NCI-H460 (cell line): ENCODE measurements around the gene PAK6. TPM values are rescaled to one million over a fixed set of nuclear protein-coding genes. Genes with fewer than 3 reads are reported as not detected.

Source experiments
- DNase-seq: peaks from one replicate; pipeline ENCODE4 v3.0.0-alpha.2; 2016; ENCODE audit warnings: low read depth; ENCODE audit errors: extremely low read depth
- total RNA-seq: library from RNA; depleted of rRNA; stranded (reverse); fragments of >200 nt; shearing (Covaris generic); gene quantifications from 2 replicates; pipeline ENCODE4 v1.2.3, GENCODE V29; 2014

PAK6 gene
- total RNA-seq, 1 experiment from 2014 or later = not detected

DNA sequence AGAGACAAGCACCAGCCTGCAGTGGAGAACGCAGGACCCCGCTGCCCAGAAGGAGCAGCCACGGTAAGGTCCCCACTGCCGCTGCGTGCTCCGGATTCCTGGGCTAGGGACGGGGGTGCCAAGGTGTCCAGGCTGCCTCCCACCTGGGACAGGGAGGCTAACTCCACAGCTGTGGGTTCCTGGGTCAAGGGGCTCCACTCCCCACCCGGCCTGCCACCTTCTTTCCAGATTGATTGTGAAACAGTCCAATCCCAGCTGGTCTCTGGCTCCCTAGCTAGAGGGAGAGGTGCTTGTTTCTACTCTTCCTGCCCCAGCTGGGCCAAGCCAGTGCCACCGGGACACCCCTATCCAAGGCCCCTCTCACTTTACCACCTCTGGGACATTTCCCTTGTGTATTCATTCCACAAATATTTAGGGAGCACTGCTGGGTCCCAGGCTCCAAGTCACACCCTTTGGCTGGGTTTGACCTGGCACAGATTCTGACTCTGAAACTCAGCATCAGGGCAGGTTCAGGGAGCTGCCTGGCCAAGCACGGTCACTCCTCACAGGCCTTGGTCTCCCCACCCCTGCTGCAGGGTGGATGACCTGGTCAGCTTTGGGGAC, 1.9 kb downstream of the PAK6 start:
- DNase-seq = no peak

DNA sequence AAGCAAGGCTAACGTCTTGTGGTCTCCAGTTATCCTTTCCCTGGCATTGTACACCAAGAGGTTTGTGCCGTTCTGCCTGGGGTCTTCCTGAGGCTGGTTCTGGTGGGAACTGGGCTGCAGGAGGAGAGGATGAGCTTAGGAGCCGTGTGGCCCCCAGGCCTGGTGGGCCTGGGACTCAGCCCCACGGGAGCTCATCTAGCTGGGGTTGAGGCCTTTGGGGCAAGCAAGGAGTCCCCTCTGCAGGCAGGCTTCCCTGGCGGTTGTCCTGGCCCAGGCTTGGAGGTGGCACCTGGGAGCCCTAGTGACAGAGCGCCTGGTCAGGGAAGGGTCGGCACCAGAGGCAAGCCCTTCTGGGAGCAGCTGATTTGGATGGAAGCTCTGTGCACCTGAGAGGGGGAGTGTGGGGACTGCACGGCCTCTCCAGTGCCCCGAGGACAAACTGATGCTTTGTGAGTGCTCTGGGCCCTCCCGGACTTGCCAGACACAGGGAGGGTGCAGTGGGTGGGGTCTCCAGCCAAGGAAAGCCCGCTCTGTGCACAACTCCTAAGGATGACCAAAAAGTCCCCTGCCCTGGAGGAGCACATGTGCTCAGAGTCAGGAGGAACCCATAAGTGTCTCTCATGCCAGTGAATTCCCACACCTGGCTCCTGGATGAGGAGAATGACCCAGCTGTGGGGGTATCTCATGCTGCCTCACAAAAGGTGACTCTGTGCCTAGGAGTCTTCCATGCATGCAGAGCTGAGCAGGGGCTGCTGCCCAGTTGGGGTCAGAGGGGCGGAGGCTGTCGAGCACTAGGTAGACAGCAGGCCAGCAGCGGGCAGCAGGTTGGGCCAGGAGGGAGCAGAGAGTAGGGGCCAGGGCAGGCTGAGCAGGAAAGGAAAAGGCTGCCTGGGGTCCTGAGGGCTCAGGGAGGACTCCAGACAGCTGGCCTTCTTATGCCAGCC, 2.7 kb downstream of the PAK6 start:
- DNase-seq = no peak

DNA sequence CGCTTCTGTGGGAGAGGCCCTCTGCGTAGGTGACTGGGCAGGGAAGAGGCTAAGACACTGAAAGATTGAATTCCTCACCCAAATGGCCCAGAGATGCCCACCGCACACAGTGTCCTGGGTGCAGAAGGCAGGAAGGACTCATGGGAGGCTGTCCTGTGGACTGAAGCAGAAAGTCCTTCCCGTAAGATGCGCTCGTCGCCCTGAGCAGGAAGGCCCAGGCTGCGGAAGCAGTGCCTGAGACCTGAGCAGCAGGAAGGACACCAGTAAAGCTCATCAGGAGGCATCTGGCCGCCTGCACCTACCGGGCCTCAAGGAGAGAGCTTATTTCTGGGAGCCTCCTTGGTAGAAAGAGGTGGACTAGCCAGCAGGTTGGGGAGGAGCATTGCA, 3.3 kb downstream of the PAK6 start:
- DNase-seq = no peak

DNA sequence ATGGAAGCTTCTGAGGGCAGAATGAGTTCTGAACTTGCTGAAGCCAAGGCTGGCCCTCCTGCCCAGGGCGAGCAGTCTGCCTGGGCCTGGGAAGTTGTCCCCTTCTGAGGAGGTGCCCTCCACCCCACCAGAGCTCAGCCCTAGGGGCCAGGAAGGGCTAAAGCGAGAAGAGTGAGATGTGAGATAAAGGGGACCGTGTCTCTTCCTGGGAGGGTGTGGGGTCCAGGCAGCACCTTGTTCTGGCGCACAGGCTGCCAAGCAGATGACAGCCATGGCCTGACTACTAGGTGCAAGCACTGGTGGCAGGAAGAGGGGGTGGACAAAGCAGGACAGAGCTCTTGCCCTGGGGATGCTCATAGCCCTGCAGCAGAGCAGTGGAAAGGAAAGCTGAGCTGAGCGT, 3.7 kb downstream of the PAK6 start:
- DNase-seq = no peak

DNA sequence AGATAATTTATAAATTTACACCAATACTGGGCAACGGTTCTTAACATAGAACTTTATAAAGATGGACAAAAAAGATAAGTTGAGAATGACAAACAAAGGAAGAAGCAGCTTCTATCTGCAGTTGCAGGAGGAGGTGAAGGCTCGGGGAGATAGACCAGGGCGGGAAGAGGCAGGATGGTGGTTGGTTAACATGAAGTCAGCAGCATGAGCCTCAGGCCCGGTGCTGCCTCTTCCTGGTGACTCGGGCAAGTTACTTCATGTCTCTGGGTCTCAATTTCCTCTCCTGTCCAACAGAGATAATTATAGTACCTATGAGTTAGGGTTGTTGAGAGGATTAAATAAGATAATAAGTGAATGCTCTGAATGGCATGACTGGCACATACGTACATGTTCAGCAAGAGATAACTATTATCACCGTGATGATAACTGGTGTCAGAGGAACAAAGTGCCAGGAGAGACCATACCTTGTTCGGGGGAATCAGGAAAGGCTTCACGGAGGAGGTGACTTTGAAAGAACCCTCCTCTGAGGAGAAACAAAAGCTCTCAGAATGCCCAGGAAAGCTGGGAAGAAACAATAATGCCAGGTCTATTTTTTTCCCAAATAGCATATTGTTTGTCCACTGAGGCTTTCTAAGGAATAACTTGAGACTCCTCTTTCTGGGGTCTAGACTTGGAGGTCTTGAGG, 4.4 kb downstream of the PAK6 start:
- DNase-seq = no peak

DNA sequence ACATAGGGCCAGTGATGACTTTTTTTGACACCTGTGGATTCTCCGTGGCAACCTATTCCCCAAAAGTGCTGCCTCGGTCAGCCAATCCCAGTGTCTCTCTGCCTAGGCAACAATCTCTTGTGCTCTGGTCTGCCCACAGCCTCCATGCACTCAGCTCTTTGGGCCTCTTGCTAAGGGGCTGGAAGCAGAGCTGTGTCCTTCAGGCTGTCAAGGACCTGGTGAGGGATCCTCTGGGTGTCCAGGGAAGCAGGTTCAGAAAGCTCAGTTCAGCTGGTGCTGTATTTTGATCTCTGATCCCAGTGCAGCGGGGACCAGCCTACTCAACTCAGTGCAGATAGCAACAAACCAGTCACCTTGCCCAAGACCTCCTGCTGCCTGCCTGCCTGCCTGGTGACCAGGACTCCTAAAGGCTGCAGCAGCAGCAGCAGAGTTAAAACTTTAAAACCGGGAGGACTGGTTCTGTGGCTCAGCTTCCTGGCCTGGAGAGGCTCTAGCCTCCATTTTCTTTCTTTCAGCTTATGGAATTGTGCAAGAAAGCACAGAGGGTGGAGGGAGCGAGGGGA, 6.2 kb downstream of the PAK6 start:
- no peak for DNase-seq

DNA sequence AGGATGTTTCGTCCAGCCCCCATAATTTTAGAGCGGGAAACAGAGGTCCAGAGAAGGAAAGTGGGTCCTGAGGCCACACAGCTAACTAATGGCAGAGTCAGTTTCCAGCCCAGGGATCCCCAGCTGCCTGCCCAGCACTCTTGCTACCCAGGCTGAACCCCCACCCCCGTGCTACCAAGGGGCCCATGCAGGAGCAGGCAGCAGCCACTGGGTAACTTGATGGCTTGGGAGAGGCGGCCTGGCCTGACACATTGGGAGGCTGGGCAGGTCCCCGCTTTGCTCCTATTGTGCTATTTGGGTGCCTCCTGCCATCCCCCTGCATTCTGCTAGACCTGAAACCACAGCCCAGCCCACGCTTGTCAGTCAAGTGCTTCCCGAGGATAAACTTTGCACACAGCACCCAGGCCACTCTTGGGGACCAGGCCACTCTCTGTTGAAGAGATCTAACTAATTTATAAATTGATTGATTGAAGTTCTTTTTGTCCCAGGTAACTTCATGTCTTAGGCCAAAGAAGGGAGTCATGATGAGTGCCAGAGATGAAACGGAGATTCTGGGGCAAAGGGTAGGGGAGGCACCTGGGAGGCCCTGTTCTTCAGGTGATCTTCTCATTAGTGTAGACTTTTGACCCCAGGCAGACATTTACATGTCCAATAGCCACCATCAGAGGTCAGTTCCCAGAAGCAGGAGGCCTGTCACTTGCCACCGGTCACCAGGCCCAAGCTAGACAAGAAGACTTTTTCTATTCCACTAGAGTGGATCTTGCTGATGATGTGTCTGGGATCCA, 7.0 kb downstream of the PAK6 start:
- DNase-seq = no peak

DNA sequence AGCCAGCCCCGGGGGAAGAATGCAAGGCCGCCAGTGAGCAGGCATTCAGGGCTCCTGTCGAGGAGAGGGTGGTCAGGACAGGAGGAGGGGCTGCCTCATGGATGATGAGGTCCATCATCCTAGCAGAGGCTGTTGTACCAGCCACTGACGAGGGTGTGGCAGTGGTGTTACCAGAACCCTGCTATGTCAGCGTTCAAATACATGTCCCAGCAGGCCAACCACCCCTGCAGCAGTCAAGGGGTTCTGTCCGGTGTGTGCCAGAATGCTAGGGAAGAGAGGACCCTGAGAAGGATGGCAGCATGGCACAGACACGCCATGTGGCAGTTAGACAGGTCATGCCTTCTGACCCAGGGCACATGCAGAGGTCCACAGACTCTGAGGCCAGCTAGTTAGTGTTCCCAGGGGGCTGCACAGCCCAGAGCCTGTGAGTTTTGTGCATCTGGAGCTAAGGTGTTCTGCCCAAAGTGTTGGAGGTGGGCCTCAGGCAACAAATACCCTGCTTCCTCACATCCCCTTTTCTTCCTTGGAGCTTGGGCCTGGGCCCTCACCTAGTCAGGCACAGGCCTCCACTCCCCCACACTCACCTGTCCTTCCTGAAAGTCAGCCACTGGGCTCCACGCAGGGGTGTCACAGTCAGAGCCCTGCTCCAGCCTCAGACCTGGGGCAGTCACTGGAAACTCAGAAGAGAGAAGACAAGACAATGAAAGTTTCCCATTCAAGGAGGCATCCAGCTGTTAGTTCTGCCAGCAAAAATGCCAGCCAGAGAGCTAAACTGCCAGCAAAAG, 7.8 kb downstream of the PAK6 start:
- no peak for DNase-seq

DNA sequence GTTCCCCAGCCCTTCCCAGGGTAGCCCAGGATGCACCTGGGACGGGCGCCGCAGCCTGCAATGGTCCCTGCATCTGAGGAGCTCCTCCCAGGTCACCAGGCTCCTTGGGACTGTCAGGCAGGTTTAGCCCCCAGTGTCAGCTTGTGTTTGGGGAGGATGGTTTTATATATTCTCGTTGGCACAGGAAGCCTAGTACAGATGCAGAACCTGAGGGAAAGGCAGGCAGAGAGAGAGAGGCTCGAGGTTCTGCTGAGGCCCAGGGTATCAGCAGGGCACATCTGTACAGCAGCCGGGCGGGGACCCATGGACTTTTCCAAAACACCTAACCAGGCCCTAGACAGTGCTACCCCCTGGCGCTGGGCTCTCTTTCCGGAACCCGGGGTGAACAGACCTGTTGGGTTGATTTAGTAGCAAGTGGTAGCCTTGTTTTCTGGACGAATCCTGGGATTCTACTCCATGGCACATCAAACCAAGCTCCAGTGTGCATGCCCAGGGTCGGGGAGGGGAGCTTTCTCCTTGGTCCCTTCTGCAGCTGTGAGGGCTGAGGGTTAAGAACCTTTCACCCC, 8.6 kb downstream of the PAK6 start:
- no peak for DNase-seq

DNA sequence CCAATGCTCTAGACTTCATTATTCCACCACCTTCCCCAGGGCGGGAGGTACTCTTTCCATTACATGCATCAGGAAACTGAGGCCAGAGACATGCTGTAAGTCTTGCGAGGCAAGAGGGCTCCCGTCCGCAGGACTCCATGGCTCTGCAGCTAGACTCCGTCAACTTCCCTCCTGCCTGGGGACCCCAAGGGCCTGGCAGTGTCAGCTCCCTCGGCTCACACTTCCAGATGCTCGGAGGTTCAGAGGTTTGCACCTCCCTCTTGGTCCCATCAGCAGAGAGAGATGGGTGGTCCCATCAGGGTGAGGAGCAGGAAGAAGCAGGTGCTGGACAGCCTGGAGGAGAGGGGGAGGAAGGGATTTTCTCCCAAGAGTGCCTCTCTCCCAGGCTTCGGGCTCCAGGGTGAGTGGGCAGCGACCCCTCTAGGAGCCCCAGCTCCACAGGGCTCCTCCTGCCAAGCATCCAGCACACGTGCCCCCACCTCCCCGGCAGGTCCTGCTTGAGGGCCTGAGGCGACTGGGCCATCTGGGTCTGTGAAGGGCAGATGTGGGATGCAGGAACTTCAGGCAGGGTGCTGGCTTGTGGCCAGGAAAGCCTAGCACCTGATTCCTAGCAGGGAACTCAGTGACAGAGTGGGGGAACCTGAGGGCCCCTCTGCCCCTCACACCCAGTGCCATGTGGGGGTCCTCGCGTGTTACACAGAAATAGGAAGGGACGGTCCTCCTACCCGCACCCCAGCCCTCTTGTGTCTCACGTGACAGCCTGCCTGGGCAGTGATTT, 9.3 kb downstream of the PAK6 start:
- DNase-seq = no peak

DNA sequence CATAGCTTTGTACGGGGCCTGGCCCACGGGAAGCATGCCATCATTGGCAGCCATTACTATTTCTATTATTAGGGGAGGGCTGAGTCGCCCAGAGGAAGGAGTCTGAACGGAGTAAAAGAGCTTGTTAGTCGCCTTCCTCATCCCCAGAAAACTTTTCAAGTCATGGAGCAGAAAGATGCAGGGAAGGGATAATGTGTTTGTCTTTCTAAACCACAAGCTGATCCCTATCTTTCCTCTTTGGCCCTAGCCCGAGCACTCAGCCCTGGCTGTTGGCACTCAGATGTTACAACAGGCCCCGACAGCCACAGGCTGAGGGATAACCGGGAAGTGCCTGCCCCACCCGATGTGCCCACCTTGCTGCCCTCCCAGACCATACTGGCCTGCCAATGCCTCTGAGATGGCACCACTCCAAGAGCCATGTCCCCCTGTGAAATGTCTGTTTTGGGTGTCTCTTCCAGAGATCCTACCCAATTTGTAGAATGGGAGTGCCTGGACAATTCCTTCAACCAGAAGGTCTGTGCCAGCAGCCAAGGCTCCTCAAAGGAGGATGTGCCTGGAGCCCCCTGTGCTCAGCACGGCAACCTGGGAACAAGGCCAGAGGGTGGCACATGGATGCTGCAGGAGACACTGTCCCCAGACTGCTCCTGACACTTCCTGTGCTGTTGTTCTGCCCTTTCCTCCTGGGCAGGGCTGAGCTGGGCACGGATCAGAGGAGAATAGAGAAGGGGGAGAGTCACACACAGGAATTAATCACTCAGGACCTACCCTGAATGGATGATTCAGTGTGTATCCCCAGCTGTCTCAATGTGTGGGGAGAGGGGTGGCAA, 10.8 kb downstream of the PAK6 start:
- DNase-seq = no peak

DNA sequence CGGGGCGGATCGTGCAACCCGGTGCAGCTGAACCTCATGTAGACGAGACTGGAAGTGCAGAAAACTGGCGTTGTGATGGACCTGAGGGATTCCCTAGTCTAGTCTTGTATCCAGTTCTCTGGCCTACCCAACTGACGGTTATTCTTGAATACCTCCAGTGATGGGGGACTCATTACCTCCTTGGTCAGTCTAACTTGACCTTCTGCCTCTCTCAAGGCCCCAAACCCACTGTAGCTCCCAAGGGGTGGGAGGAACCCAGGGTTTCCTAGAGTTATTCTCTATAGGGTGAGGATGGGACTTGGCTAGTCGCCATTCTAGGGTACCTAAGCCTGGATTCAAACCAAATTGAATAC, 11.4 kb downstream of the PAK6 start:
- no peak for DNase-seq

DNA sequence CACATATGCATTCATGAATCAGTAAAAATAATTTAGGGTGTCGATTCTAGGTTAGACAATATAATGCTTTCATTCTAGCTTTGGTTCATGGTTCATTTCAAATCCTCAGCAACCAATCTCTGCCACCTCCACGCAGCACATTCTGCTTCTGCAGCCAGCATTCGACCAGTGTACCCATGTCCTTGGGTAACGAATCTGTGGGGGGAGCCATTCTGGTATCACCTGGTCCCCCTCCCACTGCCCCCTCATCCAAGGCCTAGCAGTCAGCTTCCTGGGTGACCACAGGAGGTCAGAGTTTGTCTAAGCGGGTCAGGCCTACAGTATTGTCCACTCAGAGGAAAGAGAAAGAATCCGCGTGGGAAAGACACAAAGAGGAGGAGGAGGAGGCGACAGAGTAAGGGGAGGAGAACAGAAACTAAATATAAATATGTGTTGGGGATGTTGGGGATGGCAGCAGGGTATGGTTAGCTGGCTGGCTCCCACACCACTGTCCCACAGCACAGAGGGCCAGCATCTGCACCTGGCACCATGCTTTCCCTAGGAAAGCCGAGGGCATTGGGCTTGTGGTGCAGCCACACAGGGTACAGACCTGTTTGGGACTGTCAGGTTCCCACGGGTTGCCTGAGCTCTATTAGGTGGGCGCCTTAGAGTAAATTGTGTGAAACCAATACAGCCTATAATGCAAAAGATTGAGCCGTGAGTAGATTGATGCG, 12.1 kb downstream of the PAK6 start:
- no peak for DNase-seq

DNA sequence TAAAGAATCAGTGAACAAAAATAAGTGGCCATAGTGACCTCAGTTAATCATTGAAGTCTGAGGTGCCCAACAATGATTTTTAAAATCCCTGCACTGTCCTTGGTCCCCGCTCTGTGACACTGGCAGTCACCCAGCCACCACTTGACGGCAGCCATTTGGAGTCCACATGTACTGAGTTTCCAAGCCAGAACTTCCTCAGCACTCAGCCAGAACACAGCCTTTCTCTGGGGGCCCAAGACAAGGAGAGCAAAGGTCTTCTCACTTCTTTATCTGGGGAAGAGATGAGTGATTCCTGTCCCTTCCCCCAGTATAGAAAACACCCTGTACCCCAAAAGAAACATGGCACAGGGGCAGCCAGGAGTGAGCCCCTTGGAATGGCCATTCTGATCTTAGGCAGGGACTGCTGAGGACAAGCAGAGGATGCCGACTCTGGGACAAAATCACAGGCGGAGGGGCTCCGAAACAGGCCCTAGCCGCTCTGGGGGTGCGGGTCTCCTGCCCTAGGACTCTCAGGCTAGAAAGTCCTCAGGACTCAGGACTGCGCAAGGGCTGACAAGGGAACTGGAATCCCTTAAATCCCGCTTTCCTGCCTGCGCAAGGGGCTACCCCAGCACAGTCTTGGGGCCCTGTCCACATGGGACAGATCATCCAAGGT, 12.8 kb downstream of the PAK6 start:
- DNase-seq = no peak

DNA sequence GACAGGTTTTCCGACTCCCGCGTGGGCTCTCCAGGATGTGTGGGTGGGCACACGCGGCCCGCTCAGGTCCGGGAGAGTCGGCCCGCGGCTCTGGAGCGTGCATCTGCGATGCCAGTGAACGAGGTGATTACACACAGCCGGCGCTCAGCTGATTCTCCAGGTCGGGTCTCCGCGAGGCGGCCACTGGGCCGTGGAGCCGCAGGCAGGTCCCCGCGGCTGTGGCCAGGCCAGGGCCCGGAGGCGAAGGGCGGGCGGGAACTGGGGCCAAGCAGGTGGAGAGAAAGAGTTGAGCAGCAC, 13.2 kb downstream of the PAK6 start:
- DNase-seq = no peak

DNA sequence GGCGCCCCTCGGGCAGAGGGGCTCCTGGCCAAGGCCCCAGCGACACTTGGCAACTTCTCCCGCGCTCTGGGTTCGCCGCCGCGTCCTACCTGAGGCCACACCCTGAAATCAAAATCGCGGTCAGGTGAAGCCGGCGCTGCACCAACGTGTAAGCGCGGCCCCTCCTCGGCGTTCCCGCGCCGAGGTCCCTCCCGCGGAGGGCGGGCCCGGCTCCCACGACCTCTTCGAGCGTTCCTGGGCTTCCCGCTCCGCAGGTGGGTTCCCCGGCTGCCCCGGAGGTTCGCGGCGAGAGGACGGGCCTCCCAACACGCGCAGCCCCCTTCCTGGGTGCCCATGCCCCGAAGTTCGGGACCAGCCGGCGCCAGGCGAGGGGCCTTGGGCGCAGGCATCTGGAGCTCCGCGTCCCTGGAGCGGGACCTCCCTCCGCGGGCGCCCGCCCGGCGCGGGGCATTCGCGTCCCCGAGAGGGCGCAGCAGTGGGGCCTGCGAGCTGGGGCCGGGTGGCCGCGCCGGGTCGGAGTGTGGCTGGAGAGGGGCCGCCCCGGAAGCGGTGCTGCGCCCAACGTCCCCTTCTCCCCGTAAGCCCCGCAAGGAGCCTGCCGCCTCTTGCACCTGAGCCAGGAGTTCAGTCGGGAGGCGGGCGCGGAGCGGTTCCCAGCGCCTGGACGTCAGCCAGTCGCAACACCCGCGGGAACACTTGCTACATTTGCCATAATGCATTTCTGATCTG, 13.7 kb downstream of the PAK6 start:
- no peak for DNase-seq
